ENCODE data around the gene LRRC7.

GRCh38 chr1:69520326-69520725, 47.4 kb upstream of the LRRC7 start:
- no peak for TF ChIP-seq CTCF (conservative IDR thresholded peaks at IDR 0.05 in 1 of 2, IDR thresholded peaks at IDR 0.05 in 1 of 2; ENCODE audit: low read depth in 1 of 2, low read length in 2 of 2)
- no peak for TF ChIP-seq EZH2 (IDR thresholded peaks at IDR 0.05; ENCODE audit: low read length, missing control alignments)

Data from fibroblast of lung (primary cell).